Erythroblast (primary cell): ENCODE results near the gene IMPG2.

Source experiments
- DNase-seq, 2 experiments: peaks; one replicate each; lab custom pipeline; 2025; lab: John Stamatoyannopoulos, UW
- GATA1 ChIP-seq: IDR thresholded peaks from 2 replicates; pipeline ENCODE4 v1.6.1; 2011; ENCODE audit warnings: low read depth, mild to moderate bottlenecking, control low read depth, low read length, moderate library complexity
- POLR2A ChIP-seq: IDR thresholded peaks from 2 replicates; pipeline ENCODE4 v1.6.1; 2011; ENCODE audit warnings: mild to moderate bottlenecking, low read length

The IMPG2 gene

DNA sequence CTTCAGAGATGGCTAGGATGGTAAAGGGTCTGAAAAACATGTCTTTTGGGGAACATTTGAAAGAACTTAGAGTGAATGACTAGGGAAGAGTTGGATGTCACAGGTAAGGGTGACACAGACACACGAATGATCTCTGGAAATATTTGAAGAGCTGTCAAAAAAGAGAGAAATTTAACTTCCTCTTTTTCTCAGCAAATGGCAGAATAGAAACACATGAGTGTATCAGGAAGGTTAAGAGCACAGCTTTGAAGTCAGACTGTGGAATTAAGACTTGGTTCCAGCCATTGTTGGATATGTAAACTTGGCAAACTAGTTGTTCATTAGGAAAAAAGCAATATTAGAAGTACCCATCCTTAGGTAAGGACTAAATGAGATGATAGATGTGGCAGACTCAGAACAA, 117.7 kb downstream of the IMPG2 start:
- TF ChIP-seq POLR2A, result no peak
- no peak for TF ChIP-seq GATA1
- no peak for DNase-seq

DNA sequence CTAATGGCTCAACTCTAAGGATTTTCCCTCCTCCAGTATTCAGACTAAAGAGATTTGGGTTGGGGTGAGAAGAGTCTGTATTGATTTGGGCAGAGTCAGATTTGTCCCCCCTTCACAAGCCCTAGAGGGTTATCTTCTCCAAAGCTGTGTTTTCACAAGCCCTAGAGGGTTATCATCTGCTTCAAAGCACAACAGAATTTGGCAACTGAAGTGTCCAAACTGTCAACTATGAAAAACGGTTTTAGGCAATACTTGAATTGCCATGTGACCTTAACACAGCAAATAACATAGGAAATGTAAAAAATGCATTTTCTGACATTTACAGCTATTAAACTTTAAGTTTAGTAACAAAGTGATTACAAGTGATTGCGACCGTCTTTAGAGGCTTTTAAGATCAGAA, 119.9 kb downstream of the IMPG2 start:
- no peak for TF ChIP-seq POLR2A
- DNase-seq, result peak; percentile 3 to 39

DNA sequence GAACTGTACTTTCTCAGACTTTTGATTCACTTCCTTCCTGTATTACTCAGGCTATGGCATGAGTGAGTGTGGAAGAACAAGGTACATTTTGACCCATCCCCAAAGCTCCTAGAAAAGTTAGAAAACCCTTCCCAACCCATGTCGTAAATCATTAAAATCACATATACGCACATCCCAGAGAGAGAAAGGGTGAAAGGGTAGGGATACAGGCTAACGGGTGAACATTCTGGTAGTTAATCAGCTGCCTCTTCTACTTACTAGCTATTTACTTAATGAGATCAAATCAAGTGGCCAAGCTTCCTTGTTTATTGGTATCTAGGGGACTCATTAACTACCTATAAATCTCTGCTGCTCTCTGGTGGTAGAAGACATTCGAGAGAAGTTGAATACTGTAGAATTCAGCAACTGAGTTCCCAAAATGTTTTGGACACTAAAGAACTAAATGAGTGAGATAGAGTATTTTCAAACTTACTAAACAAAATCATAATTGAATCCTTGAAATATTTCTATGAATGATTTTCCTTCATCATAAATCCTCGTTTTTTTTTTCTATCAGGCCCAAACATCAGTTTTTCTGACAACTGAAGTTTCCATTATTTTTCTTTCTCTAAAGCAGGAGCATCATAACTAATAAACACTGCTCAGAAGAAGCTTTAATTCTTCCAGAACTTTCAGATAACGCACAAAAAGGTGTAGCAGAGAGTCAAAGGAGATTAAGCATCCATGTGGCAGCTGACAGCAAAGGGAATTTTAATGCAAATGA, 124.2 kb downstream of the IMPG2 start:
- DNase-seq, result peak; percentile 7 to 49
- no peak for TF ChIP-seq POLR2A
- no peak for TF ChIP-seq GATA1

DNA sequence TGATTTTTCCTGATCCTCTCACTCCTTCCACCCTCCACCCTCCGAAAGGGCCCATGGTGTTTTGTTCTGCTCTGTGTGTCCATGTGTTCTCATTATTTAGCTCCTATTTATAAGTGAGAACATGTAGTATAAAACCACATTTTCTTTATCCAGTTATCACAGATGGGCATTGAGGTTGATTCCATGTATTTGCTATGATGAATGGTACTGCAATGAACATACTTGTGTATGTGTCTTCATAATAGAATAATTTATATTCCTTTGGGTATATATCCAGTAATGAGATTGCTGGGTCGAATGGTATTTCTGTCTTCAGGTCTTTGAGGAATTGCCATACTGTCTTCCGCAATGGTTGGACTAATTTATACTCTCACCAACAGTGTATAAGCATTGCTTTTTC, 126.0 kb downstream of the IMPG2 start:
- DNase-seq, result no peak
- TF ChIP-seq POLR2A (no peak), GATA1 (no peak)

DNA sequence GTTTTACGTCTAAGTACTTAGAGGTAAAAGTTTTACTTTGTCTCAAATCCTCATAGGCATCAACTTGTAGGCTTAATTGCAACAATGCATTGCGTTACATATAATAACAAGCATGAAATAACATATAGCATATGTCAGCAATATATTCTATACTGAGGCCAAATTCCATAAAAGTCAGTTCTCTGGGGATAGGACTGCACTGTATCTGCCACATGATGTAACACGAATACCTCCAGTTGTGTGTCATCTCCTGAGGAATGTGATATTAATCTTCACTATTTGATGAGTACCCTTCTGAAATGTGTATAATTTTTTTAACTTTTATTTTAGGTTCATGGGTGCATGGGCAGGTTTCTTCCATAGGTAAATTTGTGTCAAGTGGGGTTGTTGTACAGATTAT, 126.4 kb downstream of the IMPG2 start:
- TF ChIP-seq POLR2A, result no peak
- TF ChIP-seq GATA1, result no peak
- DNase-seq, result no peak

DNA sequence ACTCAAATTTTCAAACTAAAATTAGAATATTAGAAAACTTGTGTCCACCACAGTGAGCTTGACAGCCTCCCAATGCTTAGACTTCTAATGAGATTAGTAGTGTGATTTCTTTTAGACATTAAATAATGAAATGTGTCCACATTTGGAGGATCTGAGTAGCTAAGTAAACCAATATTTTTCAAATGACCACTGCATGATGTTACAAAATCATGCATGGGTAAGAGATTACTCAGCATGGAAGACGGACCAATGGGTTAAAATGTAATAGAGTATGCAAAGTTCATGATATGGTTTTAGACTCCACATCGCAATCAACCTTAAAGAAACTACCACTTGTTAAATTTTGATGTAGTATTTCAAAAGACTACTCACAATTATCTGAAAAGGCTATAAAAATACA, 130.6 kb downstream of the IMPG2 start:
- DNase-seq, result no peak
- TF ChIP-seq POLR2A (no peak), GATA1 (no peak)

DNA sequence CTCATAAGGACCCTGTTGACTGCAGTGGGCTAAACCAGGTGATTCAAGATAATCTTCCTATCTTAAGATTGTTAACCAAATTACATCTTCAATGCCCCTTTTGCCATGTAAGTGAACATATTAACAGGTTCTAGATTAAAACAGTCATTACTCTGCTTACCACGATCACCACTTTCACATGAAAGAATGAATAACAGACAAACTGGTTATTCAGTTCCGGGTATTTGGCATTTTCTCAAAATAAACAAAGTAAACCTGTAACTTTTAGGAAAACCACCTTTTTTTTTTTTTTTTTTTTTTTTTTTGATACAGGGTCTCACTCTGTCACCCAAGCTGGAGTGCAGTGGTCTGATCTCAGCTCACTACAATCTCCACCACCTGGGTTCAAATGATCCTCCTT, 131.2 kb downstream of the IMPG2 start:
- no peak for TF ChIP-seq POLR2A
- TF ChIP-seq GATA1, result no peak
- DNase-seq, result no peak

DNA sequence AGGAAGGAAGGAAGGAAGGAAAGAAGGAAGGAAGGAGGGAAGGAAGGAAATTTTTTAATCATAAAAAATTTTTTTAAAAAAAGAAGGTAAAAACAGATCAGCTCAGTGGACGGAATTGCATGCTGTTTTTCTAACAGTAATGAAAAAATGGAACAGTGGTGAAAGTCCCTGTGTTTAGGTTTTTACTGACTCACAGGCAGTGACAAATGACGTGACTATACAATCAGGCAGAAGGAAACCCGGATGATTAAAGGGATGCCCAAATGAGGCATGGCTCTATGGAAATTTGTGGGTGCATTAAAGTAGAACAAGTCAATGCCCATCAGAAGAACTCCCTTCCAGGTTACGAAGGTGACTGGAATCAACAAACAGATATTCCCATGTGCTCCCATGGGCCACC, 135.0 kb downstream of the IMPG2 start:
- no peak for TF ChIP-seq POLR2A
- no peak for DNase-seq

DNA sequence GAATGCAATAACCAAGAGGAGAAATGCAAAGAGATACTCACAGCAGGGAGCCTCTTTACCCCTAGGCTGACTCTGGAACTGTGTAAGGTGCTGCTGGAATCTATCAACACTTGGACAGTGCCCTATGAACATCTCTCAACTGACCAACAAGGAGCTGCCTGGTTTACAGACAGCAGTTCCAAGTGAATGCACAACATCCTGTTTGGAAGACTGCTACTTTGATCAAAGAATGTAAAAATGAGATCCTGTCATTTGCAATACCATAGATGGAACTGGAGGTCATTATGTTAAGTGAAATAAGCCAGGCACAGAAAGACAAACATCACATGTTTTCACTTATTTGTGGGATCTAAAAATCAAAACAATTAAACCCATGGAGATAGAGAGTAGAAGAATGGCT, 136.3 kb downstream of the IMPG2 start:
- no peak for TF ChIP-seq GATA1
- no peak for TF ChIP-seq POLR2A
- no peak for DNase-seq

DNA sequence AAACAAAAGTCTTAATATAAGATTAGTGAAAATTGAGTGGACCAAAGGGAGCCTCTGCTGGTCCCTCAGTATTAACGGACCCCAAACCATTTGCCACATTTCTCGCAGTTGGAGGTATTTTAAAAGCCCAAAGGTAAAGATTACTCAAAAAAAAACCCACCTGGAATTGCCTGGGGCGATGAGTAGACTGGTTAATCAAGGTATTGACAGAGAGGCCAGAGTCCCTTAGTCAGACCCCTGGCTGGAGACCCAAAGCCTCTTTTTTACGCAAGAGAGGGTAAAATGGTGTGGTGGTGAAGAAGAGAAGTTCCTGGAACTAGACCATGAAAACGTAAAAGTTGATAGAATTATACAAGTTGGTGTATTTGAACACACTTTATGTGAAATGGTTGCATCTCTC, 137.2 kb downstream of the IMPG2 start:
- DNase-seq, result no peak
- no peak for TF ChIP-seq GATA1
- TF ChIP-seq POLR2A, result no peak

DNA sequence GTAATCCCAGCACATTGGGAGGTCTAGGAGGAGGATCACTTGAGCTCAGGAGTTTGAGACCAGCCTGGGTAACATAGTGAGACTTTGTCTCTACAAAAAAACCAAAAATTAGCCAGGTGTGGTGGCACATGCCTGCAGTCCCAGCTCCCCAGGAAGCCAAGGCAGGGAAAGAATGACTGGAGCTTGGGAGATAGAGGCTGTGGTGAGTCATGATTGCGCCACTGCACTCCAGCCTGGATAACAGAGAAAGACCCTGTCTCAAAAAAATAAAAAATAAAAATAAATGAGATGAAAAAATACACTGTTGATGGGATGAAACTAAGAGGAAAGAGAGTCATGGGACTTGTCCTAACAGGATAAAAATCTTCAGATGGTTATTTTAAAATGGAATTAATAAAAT, 137.6 kb downstream of the IMPG2 start:
- DNase-seq, result no peak
- no peak for TF ChIP-seq GATA1

DNA sequence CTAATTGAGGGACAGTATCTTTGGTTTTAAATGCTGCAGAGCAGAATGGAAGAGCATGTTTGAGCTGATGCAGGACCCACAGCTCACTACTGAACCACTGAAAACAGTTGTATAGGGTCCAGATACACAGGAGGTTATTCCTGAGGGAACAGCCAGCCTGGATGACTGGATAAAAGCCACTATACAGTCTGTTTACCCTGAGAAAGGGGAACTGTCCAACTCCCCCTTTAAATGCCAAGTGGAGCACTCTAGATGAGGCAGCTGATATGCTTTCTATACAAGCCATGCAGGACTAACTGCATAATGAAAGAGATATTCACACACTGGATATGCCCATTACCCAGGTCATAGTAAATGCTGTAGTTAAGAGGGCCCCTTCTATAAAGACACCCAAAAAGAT, 138.6 kb downstream of the IMPG2 start:
- DNase-seq, result no peak
- TF ChIP-seq GATA1, result no peak
- no peak for TF ChIP-seq POLR2A

DNA sequence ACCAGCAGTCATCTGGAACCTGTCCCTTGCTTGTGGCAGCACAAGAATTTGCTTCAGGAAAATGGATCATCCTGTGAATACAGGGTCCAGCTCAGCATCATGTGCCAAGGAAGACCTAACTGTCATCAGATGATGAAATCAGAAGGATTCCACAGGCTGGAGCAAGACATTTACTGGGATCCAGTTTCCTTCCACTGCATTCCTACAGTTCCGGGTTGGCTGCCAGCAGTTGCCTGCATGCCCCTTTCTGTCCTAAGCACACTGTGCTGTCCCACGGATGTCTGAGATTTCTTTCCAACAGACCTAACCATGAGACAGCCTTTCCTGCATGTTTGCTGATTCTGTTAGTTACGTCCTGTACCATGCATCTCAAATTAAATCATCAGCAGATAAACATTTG, 140.7 kb downstream of the IMPG2 start:
- no peak for DNase-seq
- TF ChIP-seq POLR2A (no peak), GATA1 (no peak)

DNA sequence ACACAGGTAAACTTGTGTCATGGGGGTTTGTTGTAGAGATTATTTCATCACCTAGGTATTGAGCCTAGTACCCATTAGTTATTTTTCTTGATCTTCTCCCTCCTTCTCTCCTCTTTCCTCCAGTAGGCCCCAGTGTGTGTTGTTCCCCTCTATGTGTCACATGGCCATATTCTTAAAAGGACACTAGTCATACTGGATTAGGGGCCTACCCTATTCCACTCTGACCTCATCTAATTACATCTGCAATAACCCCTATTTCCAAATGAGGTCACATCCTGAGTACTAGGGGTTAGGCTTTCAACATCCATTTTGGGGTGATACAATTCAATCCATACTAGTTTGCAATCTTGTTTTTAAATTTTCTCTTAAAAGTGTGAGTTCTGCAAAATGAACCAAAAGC, 142.8 kb downstream of the IMPG2 start:
- DNase-seq, result no peak
- no peak for TF ChIP-seq GATA1
- TF ChIP-seq POLR2A, result no peak
